Esophagus squamous epithelium (tissue), 5 donors: ENCODE measurements around the gene CLEC4C. TPM values are rescaled to one million over a fixed set of nuclear protein-coding genes. Genes with fewer than 3 reads are reported as not detected.

Experiments
- DNase-seq: peaks from one replicate; lab custom pipeline; 2025; lab: John Stamatoyannopoulos, UW
- H3K27ac ChIP-seq, 4 donors: fragments of 200-600 bp; sonication (generic); one replicate each; pipeline ENCODE4 v1.5.1; 2016 to 2019; ENCODE audit warnings: mild to moderate bottlenecking in 1 of 4
- H3K27me3 ChIP-seq, 4 donors: fragments of 200-600 bp; sonication (generic); 1 replicate in 3 of 4; 2 replicates in 1 of 4; pipeline versions ENCODE4 v1.5.1 to v1.6.0; 2017 to 2021; ENCODE audit warnings: antibody characterized with exemption in 1 of 4
- H3K36me3 ChIP-seq, 3 donors: fragments of 200-600 bp; sonication (generic); one replicate each; pipeline ENCODE4 v1.5.1; 2016 to 2019
- H3K4me1 ChIP-seq, 3 donors: fragments of 200-600 bp; sonication (generic); one replicate each; pipeline ENCODE4 v1.5.1; 2017 to 2019
- H3K4me3 ChIP-seq, 4 donors: fragments of 200-600 bp; sonication (generic); 1 replicate in 3 of 4; 2 replicates in 1 of 4; pipeline ENCODE4 v1.5.1; 2016 to 2019; ENCODE audit warnings: mild to moderate bottlenecking in 2 of 4, moderate library complexity in 1 of 4
- H3K9me3 ChIP-seq, 3 donors: fragments of 200-600 bp; sonication (generic); one replicate each; pipeline ENCODE4 v1.5.1; 2016 to 2019
- POLR2A ChIP-seq, 4 donors: fragments of 450-650 bp; IDR thresholded peaks; one replicate each; pipeline ENCODE4 v1.6.1; 2017; ENCODE audit warnings: antibody characterized with exemption in 4 of 4, mild to moderate bottlenecking in 4 of 4, moderate library complexity in 3 of 4
- WGBS, 2 donors: methylation state at CpG; one replicate each; pipeline ENCODE4 v1.1.5; 2018; 5-methylcytosine and 5-hydroxymethylcytosine counted together
- intact Hi-C: fragments of 100-400 bp; cut with DNase I; formaldehyde crosslinking; loops from one replicate; pipeline ENCODE4 v1.15.0; 2022
- total RNA-seq, 4 donors: library from RNA; depleted of rRNA; stranded (reverse); fragments of >200 nt; gene quantifications; one replicate each; pipeline ENCODE4 v1.1.0, GENCODE V29; 2016
- TF ChIP-seq, protein P1 (sequence below), 6 experiments: fragments of 450-650 bp in 4 of 6; fragments of 200-600 bp in 2 of 6; sonication (generic) in 2 of 6; IDR thresholded peaks; one replicate each; pipeline ENCODE4 v1.5.1; 2016 to 2019; ENCODE audit warnings: antibody characterized with exemption in 6 of 6, mild to moderate bottlenecking in 4 of 6, moderate library complexity in 4 of 6
- donor health status: DM: yes; HTN: yes; CAD: no.

CLEC4C gene
- total RNA-seq, 4 donors from 2014 or later = not detected

- Histone ChIP-seq H3K27ac (no peak overlapping the region), H3K4me3 (no peak overlapping the region), H3K27me3 (peaks cover 0 to 8% (median 0%) of the 10 kb centered on the region in 4 donors), H3K9me3 (no peaks in the 10 kb centered on the region), H3K36me3 (no peaks in the 10 kb centered on the region), H3K4me1 (no peaks in the 10 kb centered on the region)
- intact Hi-C loops = no loop called here
- DNase-seq = no peak
- 59 to 64% methylated on average over 15 of the region's 15 CpGs for WGBS, 2 donors
- TF ChIP-seq, protein P1, sequence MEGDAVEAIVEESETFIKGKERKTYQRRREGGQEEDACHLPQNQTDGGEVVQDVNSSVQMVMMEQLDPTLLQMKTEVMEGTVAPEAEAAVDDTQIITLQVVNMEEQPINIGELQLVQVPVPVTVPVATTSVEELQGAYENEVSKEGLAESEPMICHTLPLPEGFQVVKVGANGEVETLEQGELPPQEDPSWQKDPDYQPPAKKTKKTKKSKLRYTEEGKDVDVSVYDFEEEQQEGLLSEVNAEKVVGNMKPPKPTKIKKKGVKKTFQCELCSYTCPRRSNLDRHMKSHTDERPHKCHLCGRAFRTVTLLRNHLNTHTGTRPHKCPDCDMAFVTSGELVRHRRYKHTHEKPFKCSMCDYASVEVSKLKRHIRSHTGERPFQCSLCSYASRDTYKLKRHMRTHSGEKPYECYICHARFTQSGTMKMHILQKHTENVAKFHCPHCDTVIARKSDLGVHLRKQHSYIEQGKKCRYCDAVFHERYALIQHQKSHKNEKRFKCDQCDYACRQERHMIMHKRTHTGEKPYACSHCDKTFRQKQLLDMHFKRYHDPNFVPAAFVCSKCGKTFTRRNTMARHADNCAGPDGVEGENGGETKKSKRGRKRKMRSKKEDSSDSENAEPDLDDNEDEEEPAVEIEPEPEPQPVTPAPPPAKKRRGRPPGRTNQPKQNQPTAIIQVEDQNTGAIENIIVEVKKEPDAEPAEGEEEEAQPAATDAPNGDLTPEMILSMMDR (IDR thresholded peaks at IDR 0.05) = no peak
- no peak for TF ChIP-seq POLR2A (IDR thresholded peaks at IDR 0.05)
Measured at GRCh38 chr12:7719946-7720730, 27.0 kb downstream of the CLEC4C start.

GRCh38 chr12:7716381-7716780 lies 30.8 kb downstream of the CLEC4C start:
- no peak for TF ChIP-seq POLR2A (IDR thresholded peaks at IDR 0.05)
- TF ChIP-seq, protein P1 (IDR thresholded peaks at IDR 0.05) = peak in 1 of 6 experiments; percentile 14
- 5 to 15% methylated on average over 5 of the region's 5 CpGs for WGBS, 2 donors
- DNase-seq = no peak

GRCh38 chr12:7712841-7713442 lies 34.2 kb downstream of the CLEC4C start:
- intact Hi-C loops = no loop called here
- Histone ChIP-seq H3K27ac (no peak overlapping the region), H3K36me3 (no peaks in the 10 kb centered on the region), H3K27me3 (no peaks in the 10 kb centered on the region), H3K9me3 (no peaks in the 10 kb centered on the region), H3K4me3 (no peak overlapping the region), H3K4me1 (no peaks in the 10 kb centered on the region)
- 87 to 93% methylated on average over 19 to 25 of the region's 28 CpGs for WGBS, 2 donors
- no peak for DNase-seq
- no peak for TF ChIP-seq POLR2A (IDR thresholded peaks at IDR 0.05)
- TF ChIP-seq, protein P1 (IDR thresholded peaks at IDR 0.05) = no peak

More at GRCh38 chr12:7716381-7716780, 30.8 kb downstream of the CLEC4C start:
- intact Hi-C loops = no loop called here
- Histone ChIP-seq H3K27ac (no peak overlapping the region), H3K4me1 (no peaks in the 10 kb centered on the region), H3K36me3 (no peaks in the 10 kb centered on the region), H3K27me3 (peaks cover 0 to 7% (median 0%) of the 10 kb centered on the region in 4 donors), H3K4me3 (no peak overlapping the region), H3K9me3 (no peaks in the 10 kb centered on the region)

DNA sequence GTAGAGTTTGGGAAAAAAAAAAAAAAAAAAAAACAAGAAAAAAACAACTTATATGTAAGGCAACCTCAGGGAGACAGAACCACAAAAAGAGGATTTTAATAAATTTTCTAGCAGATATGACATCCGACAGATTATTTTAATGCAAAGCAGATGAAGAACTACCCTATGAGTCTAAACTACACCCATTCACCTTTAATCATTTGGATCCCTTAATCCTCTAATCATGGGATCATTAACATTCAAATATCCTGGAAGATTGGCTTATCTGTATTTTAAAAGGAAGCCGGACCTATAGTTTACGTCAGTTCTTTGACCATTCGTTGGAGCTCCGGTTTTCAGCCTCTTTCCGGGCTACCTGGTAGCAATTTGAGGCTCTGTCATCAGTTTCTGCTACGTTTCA lies 36.0 kb downstream of the CLEC4C start, which contains the start of gene DPPA3:
TSS of gene DPPA3 (plus strand) at position 301 of the 400 bp plus-strand sequence. CDS start 138 bp downstream, outside the sequence.
- no peak for TF ChIP-seq POLR2A (IDR thresholded peaks at IDR 0.05)
- TF ChIP-seq, protein P1 (IDR thresholded peaks at IDR 0.05) = no peak
- WGBS, 2 donors = 71 to 87% methylated on average over 7 of the region's 7 CpGs
- no peaks in the 10 kb centered on the region for H3K4me1 ChIP-seq

More for the DNA sequence above, 36.0 kb downstream of the CLEC4C start, which contains the start of gene DPPA3:
- intact Hi-C loops = no loop called here
- no peak for DNase-seq
- no peak within 1 kb of the TSS for H3K4me3 ChIP-seq
- no peaks in the 10 kb centered on the region for H3K9me3 ChIP-seq
- H3K27me3 ChIP-seq = no peaks in the 10 kb centered on the region
- no peak within 1 kb of the TSS for H3K27ac ChIP-seq
- no peaks in the 10 kb centered on the region for H3K36me3 ChIP-seq
